Parathyroid adenoma (tissue), 2 donors: ENCODE data around the gene ADGRA1.

Experiments used
- H2AFZ ChIP-seq: fragments of 300-600 bp; sonication (generic); one replicate; pipeline ENCODE4 v1.7.0; 2017; ENCODE audit warnings: antibody characterized with exemption, mild to moderate bottlenecking
- H3K27ac ChIP-seq: fragments of 300-600 bp; sonication (generic); one replicate; pipeline ENCODE4 v1.7.0; 2017
- H3K27me3 ChIP-seq: fragments of 300-600 bp; sonication (generic); one replicate; pipeline ENCODE4 v1.7.0; 2017; ENCODE audit warnings: low read length; ENCODE audit not compliant: control insufficient read depth, insufficient read depth
- H3K36me3 ChIP-seq: fragments of 300-600 bp; sonication (generic); one replicate; pipeline ENCODE4 v1.7.0; 2017; ENCODE audit warnings: low read length; ENCODE audit not compliant: control insufficient read depth, insufficient read depth
- H3K4me1 ChIP-seq: fragments of 300-600 bp; sonication (generic); one replicate; pipeline ENCODE4 v1.7.0; 2017; ENCODE audit warnings: control low read depth
- H3K4me2 ChIP-seq: fragments of 300-600 bp; sonication (generic); one replicate; pipeline ENCODE4 v1.7.0; 2017; ENCODE audit warnings: low read length
- H3K4me3 ChIP-seq: fragments of 300-600 bp; sonication (generic); one replicate; pipeline ENCODE4 v1.7.0; 2017; ENCODE audit warnings: low read depth, low read length
- H3K79me2 ChIP-seq: fragments of 300-600 bp; sonication (generic); one replicate; pipeline ENCODE4 v1.7.0; 2017; ENCODE audit warnings: control low read depth
- H3K9ac ChIP-seq: fragments of 300-600 bp; sonication (generic); one replicate; pipeline ENCODE4 v1.7.0; 2017; ENCODE audit warnings: mild to moderate bottlenecking
- H3K9me3 ChIP-seq: fragments of 300-600 bp; sonication (generic); one replicate; pipeline ENCODE4 v1.7.0; 2017; ENCODE audit warnings: low read length; ENCODE audit not compliant: control insufficient read depth
- TF ChIP-seq, protein P1 (sequence below): fragments of 300-600 bp; sonication (generic); IDR thresholded peaks from one replicate; pipeline ENCODE4 v1.7.0; 2017; ENCODE audit warnings: antibody characterized with exemption, mild to moderate bottlenecking
- donor health status: primary hyperparathyroidism.

Gene ADGRA1

DNA sequence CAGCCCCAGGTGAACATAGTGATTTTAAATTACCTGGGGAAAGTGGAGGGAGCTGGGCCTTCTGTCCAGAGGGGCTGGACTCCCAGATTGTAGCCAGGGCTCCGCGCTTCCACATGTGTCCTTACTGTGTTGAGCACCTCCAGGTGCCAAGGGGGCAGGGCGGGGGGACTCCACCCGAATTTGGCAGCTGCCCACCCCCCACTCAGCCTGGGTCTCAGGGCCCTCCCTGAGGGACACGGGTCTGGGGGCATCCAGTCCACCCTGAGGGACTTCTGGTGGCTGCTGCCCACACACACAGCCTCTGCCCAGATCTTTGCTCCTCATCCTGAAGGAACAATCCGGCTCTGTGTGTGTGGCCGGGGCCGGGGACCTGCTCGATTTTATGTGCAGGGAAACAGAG, 28.2 kb upstream of the ADGRA1 start:
- TF ChIP-seq, protein P1, sequence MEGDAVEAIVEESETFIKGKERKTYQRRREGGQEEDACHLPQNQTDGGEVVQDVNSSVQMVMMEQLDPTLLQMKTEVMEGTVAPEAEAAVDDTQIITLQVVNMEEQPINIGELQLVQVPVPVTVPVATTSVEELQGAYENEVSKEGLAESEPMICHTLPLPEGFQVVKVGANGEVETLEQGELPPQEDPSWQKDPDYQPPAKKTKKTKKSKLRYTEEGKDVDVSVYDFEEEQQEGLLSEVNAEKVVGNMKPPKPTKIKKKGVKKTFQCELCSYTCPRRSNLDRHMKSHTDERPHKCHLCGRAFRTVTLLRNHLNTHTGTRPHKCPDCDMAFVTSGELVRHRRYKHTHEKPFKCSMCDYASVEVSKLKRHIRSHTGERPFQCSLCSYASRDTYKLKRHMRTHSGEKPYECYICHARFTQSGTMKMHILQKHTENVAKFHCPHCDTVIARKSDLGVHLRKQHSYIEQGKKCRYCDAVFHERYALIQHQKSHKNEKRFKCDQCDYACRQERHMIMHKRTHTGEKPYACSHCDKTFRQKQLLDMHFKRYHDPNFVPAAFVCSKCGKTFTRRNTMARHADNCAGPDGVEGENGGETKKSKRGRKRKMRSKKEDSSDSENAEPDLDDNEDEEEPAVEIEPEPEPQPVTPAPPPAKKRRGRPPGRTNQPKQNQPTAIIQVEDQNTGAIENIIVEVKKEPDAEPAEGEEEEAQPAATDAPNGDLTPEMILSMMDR, result no peak
- H3K4me2 ChIP-seq, result no peak overlapping the region
- H2AFZ ChIP-seq, result no peak overlapping the region
- no peak overlapping the region for H3K9ac ChIP-seq
- no peaks in the 10 kb centered on the region for H3K79me2 ChIP-seq
- no peaks in the 10 kb centered on the region for H3K9me3 ChIP-seq
- H3K27me3 ChIP-seq, result no peaks in the 10 kb centered on the region
- no peak overlapping the region for H3K27ac ChIP-seq
- H3K4me3 ChIP-seq, result no peak overlapping the region
- no peaks in the 10 kb centered on the region for H3K36me3 ChIP-seq
- H3K4me1 ChIP-seq, result no peaks in the 10 kb centered on the region

DNA sequence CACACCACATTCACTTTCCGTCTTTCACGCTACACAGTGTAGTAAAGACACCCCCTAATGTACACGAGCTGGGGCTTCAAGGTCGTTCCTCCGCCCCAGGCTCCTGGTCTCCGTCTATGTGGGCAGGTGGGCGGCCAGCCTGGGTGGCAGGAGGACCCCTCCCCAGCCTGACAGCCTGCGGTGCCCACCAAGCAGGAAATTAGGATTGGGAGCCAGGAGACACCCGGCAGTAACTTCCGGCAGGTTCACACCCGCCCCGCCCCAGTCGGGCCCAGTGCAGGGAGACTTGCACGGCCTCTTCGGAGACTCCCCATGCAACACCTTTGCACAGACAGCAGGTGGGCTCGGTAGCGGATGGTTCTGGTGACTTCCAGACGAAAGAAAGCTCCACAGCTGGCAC, 27.7 kb upstream of the ADGRA1 start:
- TF ChIP-seq, protein P1, result no peak

DNA sequence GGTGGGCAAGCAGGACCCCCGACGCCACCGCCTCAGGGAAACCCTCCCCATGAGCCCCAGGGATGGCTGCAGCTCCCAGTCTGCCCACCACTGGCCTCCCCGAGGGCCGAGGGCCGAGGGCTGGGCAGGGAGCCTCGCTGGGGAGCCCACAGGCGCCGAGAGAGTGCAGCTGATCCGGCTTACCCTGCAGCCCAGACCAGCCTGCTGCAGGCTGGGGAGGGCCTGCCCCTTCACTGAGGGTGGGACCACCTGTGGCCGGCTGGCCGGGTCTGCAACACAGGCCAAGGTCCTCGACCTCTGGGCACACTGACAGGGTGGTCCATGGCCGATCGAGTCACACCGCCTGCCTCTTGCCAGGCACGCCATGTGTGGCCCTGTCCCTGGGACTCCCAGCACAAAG, 27.3 kb upstream of the ADGRA1 start:
- H3K4me1 ChIP-seq, result no peaks in the 10 kb centered on the region
- no peaks in the 10 kb centered on the region for H3K79me2 ChIP-seq
- no peak overlapping the region for H3K9ac ChIP-seq
- no peaks in the 10 kb centered on the region for H3K9me3 ChIP-seq
- no peaks in the 10 kb centered on the region for H3K36me3 ChIP-seq
- H3K4me3 ChIP-seq, result no peak overlapping the region
- no peaks in the 10 kb centered on the region for H3K27me3 ChIP-seq
- TF ChIP-seq, protein P1, result no peak
- H2AFZ ChIP-seq, result no peak overlapping the region
- no peak overlapping the region for H3K27ac ChIP-seq
- no peak overlapping the region for H3K4me2 ChIP-seq

More for the DNA sequence above, 27.7 kb upstream of the ADGRA1 start:
- H3K4me3 ChIP-seq, result no peak overlapping the region
- no peaks in the 10 kb centered on the region for H3K4me1 ChIP-seq
- no peak overlapping the region for H3K4me2 ChIP-seq
- H2AFZ ChIP-seq, result no peak overlapping the region
- no peaks in the 10 kb centered on the region for H3K27me3 ChIP-seq
- no peak overlapping the region for H3K27ac ChIP-seq
- H3K79me2 ChIP-seq, result no peaks in the 10 kb centered on the region
- H3K9ac ChIP-seq, result no peak overlapping the region
- H3K9me3 ChIP-seq, result no peaks in the 10 kb centered on the region
- H3K36me3 ChIP-seq, result no peaks in the 10 kb centered on the region

DNA sequence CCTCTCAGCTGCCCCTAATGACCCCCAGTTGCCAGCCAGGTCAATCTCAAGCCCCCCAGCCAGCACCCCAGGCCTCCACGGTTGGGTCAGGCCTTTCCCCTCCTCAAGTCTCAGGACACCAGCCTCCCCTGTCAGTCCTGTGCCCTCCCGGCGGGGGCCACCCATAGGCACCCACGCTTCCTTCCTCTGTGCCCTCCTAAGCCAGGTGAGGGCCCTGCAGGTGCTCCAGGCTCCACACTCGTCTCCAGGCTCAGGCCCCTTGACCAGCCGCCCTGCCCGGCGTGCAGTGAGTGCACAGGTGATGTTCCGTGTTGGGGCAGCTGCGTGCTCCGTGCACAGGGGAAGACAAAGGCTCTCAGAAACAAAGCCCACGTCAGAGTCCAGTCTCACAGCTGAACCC, 26.8 kb upstream of the ADGRA1 start:
- no peak overlapping the region for H3K27ac ChIP-seq
- no peak overlapping the region for H3K9ac ChIP-seq
- H3K4me3 ChIP-seq, result no peak overlapping the region
- H3K4me1 ChIP-seq, result no peaks in the 10 kb centered on the region
- H3K4me2 ChIP-seq, result no peak overlapping the region
- TF ChIP-seq, protein P1, result no peak
- H3K9me3 ChIP-seq, result no peaks in the 10 kb centered on the region
- no peak overlapping the region for H2AFZ ChIP-seq
- H3K36me3 ChIP-seq, result no peaks in the 10 kb centered on the region
- no peaks in the 10 kb centered on the region for H3K27me3 ChIP-seq
- no peaks in the 10 kb centered on the region for H3K79me2 ChIP-seq

DNA sequence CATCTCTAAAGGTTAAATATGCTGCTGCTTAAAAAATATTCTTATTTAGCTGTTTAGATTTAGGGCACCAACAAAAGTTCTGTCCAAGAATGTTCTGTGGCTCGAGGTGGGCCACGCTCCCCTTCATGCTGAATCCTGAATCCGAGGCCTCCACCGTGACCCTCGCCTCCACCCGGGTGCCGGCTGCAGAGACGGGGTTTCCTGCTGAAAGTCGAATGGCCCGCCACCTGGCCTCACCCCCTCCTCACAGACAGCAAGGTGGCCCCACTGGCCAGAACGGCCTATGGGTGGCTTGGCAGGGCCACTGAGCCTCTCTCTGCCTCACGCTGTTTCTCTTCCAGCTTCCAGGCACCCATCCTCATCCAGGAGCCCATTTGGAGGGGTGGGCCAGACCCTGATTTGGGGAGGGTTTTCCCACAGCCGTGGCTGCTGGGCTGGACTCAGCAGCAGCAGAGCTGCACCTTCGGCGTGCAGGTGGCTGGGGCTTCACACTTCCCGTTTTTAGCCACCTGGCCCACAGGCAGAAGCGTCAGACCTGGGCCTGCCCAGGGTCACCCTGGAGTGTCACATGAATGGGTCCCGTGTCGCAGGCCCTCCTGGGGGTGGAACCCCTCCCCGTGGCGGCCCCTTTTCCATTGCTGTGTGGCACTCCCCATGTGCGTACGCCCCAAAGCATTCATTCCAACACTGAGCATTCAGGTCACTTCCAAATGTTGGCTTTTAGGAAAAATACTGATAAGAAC, 26.3 kb upstream of the ADGRA1 start:
- H3K4me3 ChIP-seq, result no peak overlapping the region
- H3K27ac ChIP-seq, result no peak overlapping the region
- H3K4me2 ChIP-seq, result no peak overlapping the region
- no peaks in the 10 kb centered on the region for H3K27me3 ChIP-seq
- no peak overlapping the region for H2AFZ ChIP-seq
- H3K36me3 ChIP-seq, result no peaks in the 10 kb centered on the region
- no peaks in the 10 kb centered on the region for H3K9me3 ChIP-seq
- no peak overlapping the region for H3K9ac ChIP-seq
- no peaks in the 10 kb centered on the region for H3K4me1 ChIP-seq
- TF ChIP-seq, protein P1, result no peak
- H3K79me2 ChIP-seq, result no peaks in the 10 kb centered on the region
